Naive thymus-derived CD8-positive, alpha-beta T cell (primary cell): ENCODE results near the gene NELFCD. TPM values are rescaled to one million over a fixed set of nuclear protein-coding genes. Genes with fewer than 3 reads are reported as not detected.
"Not testable (repeated sequence)": the region's sequence is repeated elsewhere in the genome, so short reads cannot be mapped to it uniquely, and the experiment has no call there.

Source experiments
- ATAC-seq, 2 donors: fragments of 150-1000 bp; cut with Tn5 transposase in 1 of 2; sonication (Bioruptor Pico), chemical (Tn5 transposase) in 1 of 2; 1 replicate in 1 of 2; 2 replicates in 1 of 2; pipeline ENCODE4 v1.10.0; 2021; ENCODE audit warnings: mild to moderate bottlenecking in 2 of 2, moderate library complexity in 2 of 2
- POLR2A ChIA-PET: fragments of 350-600 bp; sonication (Branson Sonifier 250); formaldehyde crosslinking; loops from one replicate; lab custom pipeline; 2021; ENCODE audit warnings: antibody characterized with exemption; lab: Charles Lee
- DNase-seq, 10 donors: peaks; one replicate each; pipeline versions ENCODE4 v3.0.0 to v3.0.0-alpha.2; 2020 to 2022
- H3K27ac Mint-ChIP-seq, 10 donors: one replicate each; pipeline ENCODE4 v1.8.0; 2020 to 2022; ENCODE audit warnings: mild to moderate bottlenecking in 10 of 10, mixed read lengths in 10 of 10, moderate library complexity in 4 of 10, inconsistent platforms in 1 of 10
- H3K27me3 Mint-ChIP-seq, 5 donors: one replicate each; pipeline ENCODE4 v1.8.0; 2021 to 2022; ENCODE audit warnings: mixed read lengths in 5 of 5
- H3K36me3 Mint-ChIP-seq, 3 donors: one replicate each; pipeline ENCODE4 v1.8.0; 2020 to 2022; ENCODE audit warnings: mixed read lengths in 3 of 3, mild to moderate bottlenecking in 2 of 3, inconsistent platforms in 1 of 3
- H3K4me1 Mint-ChIP-seq, 4 donors: one replicate each; pipeline ENCODE4 v1.8.0; 2021 to 2022; ENCODE audit warnings: mixed read lengths in 4 of 4
- H3K4me3 Mint-ChIP-seq, 10 donors: one replicate each; pipeline ENCODE4 v1.8.0; 2020 to 2022; ENCODE audit warnings: mild to moderate bottlenecking in 10 of 10, mixed read lengths in 10 of 10, moderate library complexity in 6 of 10, inconsistent platforms in 1 of 10
- H3K9me3 Mint-ChIP-seq, 9 donors: one replicate each; pipeline ENCODE4 v1.8.0; 2020 to 2022; ENCODE audit warnings: mixed read lengths in 9 of 9, mild to moderate bottlenecking in 3 of 9, inconsistent platforms in 1 of 9, moderate library complexity in 1 of 9
- polyA plus RNA-seq, 3 donors: library from polyadenylated mRNA; unstranded; fragments of 300-500 nt; fragmentation: Illumina TruSeq; gene quantifications; one replicate each; pipeline ENCODE4 v1.2.3, GENCODE V29; 2021
- total RNA-seq, 8 experiments: library from RNA in 2 of 8; stranded (reverse) in 2 of 8; gene quantifications; one replicate each; pipeline ENCODE4 v1.2.3 and lab custom pipeline; 2021 to 2026

Gene NELFCD
- total and polyA plus RNA-seq, 5 experiments from 2014 or later: 63.6 to 101 (median 76.5) TPM

DNA sequence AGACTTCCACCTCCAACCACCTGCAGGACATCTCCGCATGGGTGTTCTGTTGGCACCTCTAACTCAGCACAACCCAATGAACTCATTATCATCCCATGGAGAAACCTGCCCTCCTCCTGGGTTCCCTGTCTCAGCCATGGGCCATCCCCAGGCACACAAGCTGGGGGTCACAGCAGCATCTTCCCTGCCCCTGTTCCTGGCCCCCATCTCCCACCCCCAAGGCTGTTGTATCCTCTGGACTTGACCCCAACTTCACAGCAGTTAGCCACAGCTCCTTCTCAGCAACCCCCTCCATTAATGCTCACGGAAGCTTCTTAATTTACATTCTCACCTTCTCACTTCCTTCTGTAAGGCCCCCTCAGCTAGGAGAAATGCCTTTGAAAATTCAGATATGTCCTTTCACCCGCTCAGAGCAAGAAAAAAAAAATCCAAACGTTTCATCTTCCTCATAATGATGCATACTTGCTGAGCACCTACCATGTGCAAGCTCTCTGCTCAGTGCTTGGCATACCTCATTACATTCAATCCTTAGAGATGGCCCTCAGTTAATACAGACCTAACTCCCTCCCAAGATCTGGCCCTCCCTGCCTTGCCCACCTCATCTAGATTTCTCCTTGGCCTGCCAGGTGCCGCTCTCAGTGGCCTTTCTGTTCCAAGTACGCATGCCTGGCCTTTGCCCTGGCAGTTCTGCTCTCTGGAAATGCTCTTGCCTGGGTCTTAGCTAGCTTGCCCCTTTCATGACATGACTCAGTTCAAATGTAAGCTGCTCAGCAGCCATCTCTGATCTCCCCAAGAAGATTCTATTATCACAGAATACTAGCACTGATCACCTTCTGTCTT lies 2.5 kb upstream of the NELFCD start:
- Mint-ChIP-seq H3K27ac (peak overlapping the region in 3 of 10 donors; percentile 33 to 89 (median 54)), H3K4me1 (peaks cover 10 to 30% (median 15%) of the 10 kb centered on the region in 4 donors), H3K4me3 (peak overlapping the region in 5 of 10 donors; percentile 3 to 79 (median 38)), H3K27me3 (peaks cover 0 to 1% (median 0%) of the 10 kb centered on the region in 5 donors), H3K36me3 (peaks cover 0 to 14% (median 11%) of the 10 kb centered on the region in 3 donors), H3K9me3 (peaks cover 0 to 35% (median 16%) of the 10 kb centered on the region in 9 donors)
- POLR2A ChIA-PET: interaction anchor here (0.5 to 0.8 kb wide), 3 partner anchors 54 to 139 kb away, joined by 3 to 4 read pairs (median 4); partner anchors contain the start of gene ATP5F1E
- DNase-seq: no peak
- ATAC-seq: no peak

DNA sequence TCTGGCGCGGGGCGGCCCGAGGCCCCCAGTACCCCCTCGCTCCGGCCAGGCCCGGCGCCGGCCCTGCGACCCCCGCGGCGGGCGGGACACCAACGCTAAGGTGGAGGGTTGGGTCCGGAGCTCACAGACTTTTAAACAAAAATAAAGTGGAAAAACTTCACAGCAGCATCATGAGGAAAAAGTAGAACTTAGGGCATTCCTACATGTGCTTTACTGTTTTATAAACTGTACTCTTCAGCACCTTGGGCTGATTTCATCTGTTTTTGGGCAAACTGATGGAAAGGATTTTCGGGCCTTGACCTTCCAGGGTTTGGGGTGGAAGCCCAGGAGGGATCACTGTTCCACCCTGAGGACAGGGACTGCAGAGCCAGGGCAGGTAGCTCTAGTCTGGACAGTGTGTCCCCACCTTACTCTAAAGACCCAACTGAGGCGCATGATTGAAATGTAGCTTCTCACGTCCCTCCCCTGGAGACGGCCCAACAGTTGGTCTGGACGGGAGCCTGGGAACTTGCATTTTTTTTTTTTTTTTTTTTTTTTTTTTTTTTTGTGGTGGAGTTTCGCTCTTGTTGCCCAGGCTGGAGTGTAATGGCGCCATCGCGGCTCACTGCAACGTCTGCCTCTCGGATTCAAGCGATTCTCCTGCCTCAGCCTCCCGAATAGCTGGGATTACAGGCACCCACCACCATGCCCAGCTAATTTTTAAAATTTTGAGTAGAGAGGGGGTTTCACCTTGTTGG lies 740 bp downstream of the NELFCD start:
- Mint-ChIP-seq H3K27ac (peak overlapping the region; percentile 53 to 95 (median 92)), H3K27me3 (peaks cover 0 to 1% (median 0%) of the 10 kb centered on the region in 5 donors), H3K9me3 (peaks cover 0 to 6% (median 2%) of the 10 kb centered on the region in 9 donors), H3K4me3 (peak overlapping the region; percentile 54 to 95 (median 92)), H3K36me3 (peaks cover 0 to 12% (median 4%) of the 10 kb centered on the region in 3 donors), H3K4me1 (peaks cover 22 to 47% (median 34%) of the 10 kb centered on the region in 4 donors)
- POLR2A ChIA-PET: interaction anchor here (0.5 to 2.5 kb wide), 14 partner anchors 11 to 332 kb away, joined by 3 to 40 read pairs (median 6); partner anchors contain the start of genes ATP5F1E and PRELID3B
- ATAC-seq (no peak), DNase-seq (peak in 3 of 10 donors; percentile 20 to 35 (median 23))

DNA sequence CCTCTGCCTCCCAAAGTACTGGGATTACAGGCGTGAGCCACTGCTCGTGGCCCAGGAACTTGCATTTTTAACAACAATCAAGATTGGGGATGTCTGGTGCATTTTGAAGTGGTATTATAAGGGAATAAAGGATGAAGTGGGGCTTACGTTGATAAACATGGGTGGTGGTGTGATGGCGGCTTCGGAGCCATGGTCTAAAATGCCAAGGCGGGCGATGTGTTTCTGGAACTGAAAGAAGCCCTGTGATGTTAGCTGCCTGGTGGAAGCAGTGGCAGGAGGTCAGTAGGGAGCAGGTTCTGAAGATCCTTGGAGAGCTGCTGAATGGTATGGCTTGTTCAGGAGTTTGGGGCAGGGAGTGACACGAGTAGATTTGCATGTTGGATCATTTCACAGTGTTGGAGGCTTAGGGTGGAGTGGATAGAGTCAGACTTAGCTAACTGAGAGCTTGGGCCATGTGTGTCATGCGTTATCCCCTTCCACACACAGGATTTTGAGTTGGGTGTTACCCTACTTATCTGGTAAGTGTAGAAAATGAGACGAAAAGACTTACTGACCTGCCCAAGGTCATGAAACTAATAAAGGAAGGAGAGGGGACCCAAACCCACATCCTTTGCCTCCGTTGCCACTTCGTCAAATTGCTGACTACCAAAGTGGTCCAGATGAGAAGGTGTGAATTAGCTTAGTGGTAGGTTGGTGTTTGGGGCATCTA lies 1.5 kb downstream of the NELFCD start:
- peaks cover 0 to 20% (median 6%) of the 10 kb centered on the region in 3 donors for H3K36me3 Mint-ChIP-seq
- H3K27ac Mint-ChIP-seq: peak overlapping the region; percentile 67 to 94 (median 90)
- H3K4me3 Mint-ChIP-seq: peak overlapping the region; percentile 54 to 95 (median 90)
- H3K9me3 Mint-ChIP-seq: peaks cover 0 to 5% (median 0%) of the 10 kb centered on the region in 9 donors
- POLR2A ChIA-PET: interaction anchor here (0.6 to 2.8 kb wide), 13 partner anchors 10 to 332 kb away, joined by 3 to 40 read pairs (median 6); partner anchors contain the start of genes ATP5F1E and PRELID3B
- peaks cover 22 to 47% (median 34%) of the 10 kb centered on the region in 4 donors for H3K4me1 Mint-ChIP-seq
- H3K27me3 Mint-ChIP-seq: peaks cover 0 to 1% (median 0%) of the 10 kb centered on the region in 5 donors
- DNase-seq: peak in 2 of 10 donors; percentile 6 to 46
- ATAC-seq: no peak

DNA sequence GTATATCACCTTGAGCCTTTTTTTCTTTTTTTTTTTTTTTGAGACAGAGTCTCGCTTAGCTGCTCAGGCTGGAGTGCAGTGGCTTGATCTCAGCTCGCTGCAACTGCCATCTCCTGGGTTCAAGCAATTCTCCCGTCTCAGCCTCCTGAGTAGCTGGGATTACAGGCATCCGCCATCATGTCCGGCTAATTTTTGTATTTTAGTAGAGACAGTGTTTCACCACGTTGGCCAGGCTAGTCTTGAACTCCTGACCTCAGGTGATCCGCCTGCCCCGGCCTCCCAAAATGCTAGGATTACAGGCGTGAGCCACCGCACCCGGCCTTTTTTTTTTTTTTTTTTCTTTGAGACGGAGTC lies 2.0 kb downstream of the NELFCD start:
- peak overlapping the region in 6 of 10 donors; percentile 67 to 94 (median 90) for H3K27ac Mint-ChIP-seq
- not testable (repeated sequence) for DNase-seq
- peaks cover 0 to 25% (median 10%) of the 10 kb centered on the region in 3 donors for H3K36me3 Mint-ChIP-seq

DNA sequence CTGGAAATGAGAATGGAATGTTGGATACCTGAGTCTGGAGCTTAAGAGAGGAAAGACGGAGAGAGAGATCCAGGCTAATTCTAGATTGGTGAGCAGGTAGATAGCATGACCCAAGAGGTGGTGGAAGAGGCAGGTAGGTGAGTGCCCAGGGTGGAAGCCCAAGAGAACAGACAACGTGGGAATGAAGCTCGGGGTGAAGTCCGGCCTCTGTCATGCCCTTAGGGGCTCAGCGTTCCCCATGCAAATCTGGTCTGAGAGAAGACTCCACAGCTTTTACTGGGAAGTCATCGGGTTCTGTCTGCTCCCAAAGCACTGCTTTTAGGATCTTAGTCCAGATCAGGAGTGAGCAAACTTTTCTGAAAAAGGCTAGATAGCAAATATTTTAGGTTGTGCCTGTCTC lies 3.6 kb downstream of the NELFCD start:
- H3K4me1 Mint-ChIP-seq: peaks cover 25 to 44% (median 33%) of the 10 kb centered on the region in 4 donors
- peaks cover 0 to 41% (median 10%) of the 10 kb centered on the region in 3 donors for H3K36me3 Mint-ChIP-seq
- H3K4me3 Mint-ChIP-seq: peak overlapping the region in 5 of 10 donors; percentile 2 to 22 (median 11)
- H3K9me3 Mint-ChIP-seq: no peaks in the 10 kb centered on the region
- POLR2A ChIA-PET: interaction anchor here (1.3 to 2.8 kb wide), 2 partner anchors 47 to 95 kb away, joined by 4 to 12 read pairs; partner anchors contain the start of gene ATP5F1E
- peak overlapping the region in 8 of 10 donors; percentile 4 to 79 (median 41) for H3K27ac Mint-ChIP-seq
- no peak for DNase-seq
- H3K27me3 Mint-ChIP-seq: peaks cover 0 to 1% (median 0%) of the 10 kb centered on the region in 5 donors
- ATAC-seq: no peak

More for the DNA sequence above, 2.0 kb downstream of the NELFCD start:
- not testable (repeated sequence) for ATAC-seq, H3K27me3 Mint-ChIP-seq, H3K9me3 Mint-ChIP-seq
- Mint-ChIP-seq H3K4me3 (peak overlapping the region in 7 of 10 donors; percentile 10 to 95 (median 86)), H3K4me1 (peaks cover 25 to 49% (median 34%) of the 10 kb centered on the region in 4 donors)
- POLR2A ChIA-PET: interaction anchor here (0.7 to 2.8 kb wide), 8 partner anchors 32 to 434 kb away, joined by 3 to 40 read pairs (median 4); partner anchors contain the start of gene ATP5F1E

DNA sequence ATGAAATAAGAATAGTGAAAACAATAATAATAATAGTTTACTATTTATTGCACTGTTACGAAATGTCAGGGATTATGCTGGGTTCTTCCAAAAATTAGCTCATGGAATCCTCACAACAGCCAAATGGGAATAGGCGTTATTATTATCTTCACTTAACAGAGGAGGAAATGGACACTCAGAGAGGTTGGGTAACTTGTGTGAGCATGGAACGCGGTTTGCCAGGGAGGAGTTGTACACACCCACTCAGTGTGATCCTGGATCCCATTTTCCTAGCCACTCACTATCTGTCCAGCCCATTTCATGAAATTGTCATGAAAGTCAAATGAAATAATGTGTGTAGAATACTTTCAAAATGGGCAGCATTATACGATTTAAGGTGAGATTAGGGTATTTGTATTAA lies 4.6 kb downstream of the NELFCD start:
- ATAC-seq: no peak
- POLR2A ChIA-PET: no interaction called here
- Mint-ChIP-seq H3K27me3 (peaks cover 0 to 1% (median 0%) of the 10 kb centered on the region in 5 donors), H3K9me3 (no peaks in the 10 kb centered on the region), H3K27ac (peak overlapping the region in 5 of 10 donors; percentile 3 to 56 (median 31)), H3K36me3 (peaks cover 0 to 49% (median 13%) of the 10 kb centered on the region in 3 donors), H3K4me1 (peaks cover 25 to 42% (median 32%) of the 10 kb centered on the region in 4 donors), H3K4me3 (no peak overlapping the region)
- DNase-seq: no peak

DNA sequence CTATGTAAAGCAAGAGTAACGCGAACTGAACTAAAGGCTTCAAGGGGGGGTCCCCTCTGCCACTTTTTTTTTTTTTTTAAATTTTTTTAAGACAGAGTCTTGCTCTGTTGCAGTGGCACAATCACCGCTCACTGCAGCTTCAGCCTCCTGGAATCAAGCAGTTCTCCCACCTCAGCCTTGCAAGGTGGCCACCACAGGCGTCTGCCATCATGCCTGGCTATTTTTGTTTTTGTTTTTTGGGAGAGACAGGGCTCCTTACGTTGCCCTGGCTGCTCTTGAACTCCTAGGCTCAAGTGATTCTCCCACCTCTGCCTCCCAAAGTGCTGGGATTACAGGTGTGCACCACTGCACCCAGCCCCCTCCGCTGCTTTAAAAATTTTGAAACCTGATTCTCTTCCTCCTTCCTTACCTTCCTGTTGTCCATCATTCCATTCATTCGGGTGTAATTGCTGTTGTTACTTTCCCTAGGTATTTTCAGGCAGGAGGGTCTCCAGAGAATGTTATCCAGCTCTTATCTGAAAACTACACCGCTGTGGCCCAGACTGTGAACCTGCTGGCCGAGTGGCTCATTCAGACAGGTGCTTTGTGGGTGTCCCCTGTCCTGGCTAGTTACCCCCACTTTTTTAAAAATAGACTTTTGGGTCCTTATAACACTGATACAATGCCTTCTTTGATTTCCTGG lies 5.4 kb downstream of the NELFCD start:
- H3K9me3 Mint-ChIP-seq: no peaks in the 10 kb centered on the region
- DNase-seq (no peak), ATAC-seq (no peak)
- H3K27ac Mint-ChIP-seq: peak overlapping the region in 6 of 10 donors; percentile 8 to 72 (median 32)
- peaks cover 0 to 1% (median 0%) of the 10 kb centered on the region in 5 donors for H3K27me3 Mint-ChIP-seq
- H3K4me3 Mint-ChIP-seq: no peak overlapping the region
- peaks cover 0 to 57% (median 13%) of the 10 kb centered on the region in 3 donors for H3K36me3 Mint-ChIP-seq
- peaks cover 25 to 42% (median 32%) of the 10 kb centered on the region in 4 donors for H3K4me1 Mint-ChIP-seq
- POLR2A ChIA-PET: no interaction called here

DNA sequence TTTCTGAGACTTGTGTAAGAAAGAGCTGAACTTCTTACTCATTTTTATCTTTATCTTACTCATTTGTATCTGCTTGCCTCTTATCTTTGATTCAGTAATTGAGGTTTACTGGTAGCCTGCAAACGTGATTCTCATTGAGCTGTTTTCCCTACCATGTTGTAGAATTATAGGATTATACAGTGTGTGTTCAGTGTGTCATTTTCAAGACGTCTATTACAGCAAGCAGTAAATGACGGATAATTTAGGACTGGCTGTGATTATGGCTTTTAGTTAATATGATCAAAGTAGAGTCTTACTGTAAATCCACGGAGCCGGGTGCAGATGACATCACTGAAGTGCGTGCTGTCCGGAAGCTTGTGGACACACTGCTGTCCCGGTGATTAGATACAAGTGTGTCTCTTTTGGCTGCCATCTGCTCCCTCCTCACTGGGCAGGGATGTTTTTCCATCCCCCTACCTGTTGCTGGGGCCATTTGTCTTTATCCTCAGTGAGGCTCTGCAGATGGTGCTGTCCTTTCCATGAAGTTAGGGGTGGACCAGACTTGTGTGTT lies 6.0 kb downstream of the NELFCD start:
- Mint-ChIP-seq H3K27ac (peak overlapping the region in 8 of 10 donors; percentile 2 to 75 (median 27)), H3K4me3 (no peak overlapping the region), H3K4me1 (peaks cover 23 to 39% (median 31%) of the 10 kb centered on the region in 4 donors), H3K36me3 (peaks cover 0 to 63% (median 17%) of the 10 kb centered on the region in 3 donors), H3K27me3 (no peaks in the 10 kb centered on the region), H3K9me3 (no peaks in the 10 kb centered on the region)
- DNase-seq (no peak), ATAC-seq (no peak)
- POLR2A ChIA-PET: no interaction called here

DNA sequence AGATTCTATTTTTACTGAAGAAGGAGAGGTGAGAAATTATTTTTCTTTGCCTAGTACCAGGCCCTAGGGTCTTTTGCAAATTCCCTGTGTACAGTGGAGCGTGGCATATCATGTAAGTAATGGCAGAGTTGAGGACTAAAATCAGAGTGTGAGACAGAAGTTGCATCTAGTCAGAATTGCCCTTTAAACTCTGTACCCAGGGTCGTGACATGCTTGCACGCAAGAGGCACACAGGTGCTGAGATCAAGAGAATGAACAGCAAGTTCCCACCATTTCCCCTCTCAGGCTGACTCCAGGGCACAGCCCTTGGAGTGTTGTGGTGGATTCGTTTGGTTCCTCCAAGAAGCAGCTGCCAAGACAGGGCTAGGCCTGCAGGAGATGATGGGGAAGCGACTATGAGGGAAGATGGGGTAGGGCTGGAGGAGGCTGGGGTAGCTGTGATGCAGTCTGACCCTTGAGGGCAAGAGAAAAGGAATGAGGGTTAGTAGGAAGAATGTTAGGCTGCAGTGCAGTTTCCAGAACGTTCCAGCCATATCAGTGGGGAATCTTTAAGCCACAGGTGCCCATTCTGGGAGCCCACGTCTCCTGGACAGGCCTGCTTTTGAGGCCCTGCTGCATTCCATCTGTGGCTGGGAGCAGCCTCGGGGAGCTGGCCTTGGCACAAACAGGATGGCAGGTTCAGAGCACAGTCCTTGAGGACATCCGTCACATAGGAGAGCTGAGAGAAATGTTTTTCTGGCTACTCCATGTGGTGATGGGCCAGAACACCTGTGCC lies 6.9 kb downstream of the NELFCD start:
- DNase-seq: no peak
- Mint-ChIP-seq H3K27me3 (no peaks in the 10 kb centered on the region), H3K4me3 (no peak overlapping the region), H3K9me3 (no peaks in the 10 kb centered on the region), H3K36me3 (peaks cover 0 to 72% (median 20%) of the 10 kb centered on the region in 3 donors), H3K4me1 (peaks cover 15 to 30% (median 22%) of the 10 kb centered on the region in 4 donors), H3K27ac (peak overlapping the region in 3 of 10 donors; percentile 37 to 47 (median 40))
- no peak for ATAC-seq
- POLR2A ChIA-PET: no interaction called here

DNA sequence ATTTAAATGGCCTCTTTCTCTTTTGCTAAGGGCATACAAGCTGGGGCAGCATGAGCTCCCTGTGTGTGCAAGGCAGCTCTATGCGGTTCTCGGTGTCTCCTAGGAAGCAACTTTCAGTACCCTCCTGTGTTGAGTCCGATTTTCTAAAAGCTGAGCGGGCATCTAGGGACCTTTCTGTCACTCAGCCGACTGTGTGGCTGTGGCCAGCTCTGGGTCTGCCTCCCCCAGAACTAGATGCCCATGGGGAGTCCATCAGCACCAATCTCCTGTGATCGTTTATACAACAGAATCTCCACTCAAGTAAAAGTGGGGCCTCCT lies 7.5 kb downstream of the NELFCD start:
- H3K27ac Mint-ChIP-seq: peak overlapping the region in 1 of 10 donors; percentile 27
- DNase-seq: no peak
- H3K36me3 Mint-ChIP-seq: peaks cover 0 to 77% (median 20%) of the 10 kb centered on the region in 3 donors
- peaks cover 13 to 27% (median 20%) of the 10 kb centered on the region in 4 donors for H3K4me1 Mint-ChIP-seq
- POLR2A ChIA-PET: interaction anchor here (0.5 kb wide), 1 partner anchor 99 kb away, joined by 3 read pairs; no protein-coding TSS in a partner anchor
- H3K27me3 Mint-ChIP-seq: no peaks in the 10 kb centered on the region
- no peak for ATAC-seq
- H3K9me3 Mint-ChIP-seq: no peaks in the 10 kb centered on the region
- H3K4me3 Mint-ChIP-seq: no peak overlapping the region
